Activated naive CD8-positive, alpha-beta T cell treated with anti-CD3 and anti-CD28 coated beads for 36 hours (primary cell): ENCODE data around the gene ZNF296. TPM values are rescaled to one million over a fixed set of nuclear protein-coding genes. Genes with fewer than 3 reads are reported as not detected.

Experiments used
- DNase-seq: peaks from one replicate; pipeline ENCODE4 v3.0.0; 2021
- H3K27ac Mint-ChIP-seq: one replicate; pipeline ENCODE4 v1.8.0; 2022; ENCODE audit warnings: mild to moderate bottlenecking, moderate library complexity, mixed read lengths
- H3K27me3 Mint-ChIP-seq: one replicate; pipeline ENCODE4 v1.8.0; 2022; ENCODE audit warnings: mild to moderate bottlenecking, mixed read lengths
- H3K36me3 Mint-ChIP-seq: one replicate; pipeline ENCODE4 v1.8.0; 2021; ENCODE audit warnings: mild to moderate bottlenecking, mixed read lengths
- H3K4me1 Mint-ChIP-seq: one replicate; pipeline ENCODE4 v1.8.0; 2021; ENCODE audit warnings: mixed read lengths
- H3K4me3 Mint-ChIP-seq: one replicate; pipeline ENCODE4 v1.8.0; 2022; ENCODE audit warnings: mild to moderate bottlenecking, moderate library complexity, mixed read lengths
- H3K9me3 Mint-ChIP-seq: one replicate; pipeline ENCODE4 v1.8.0; 2022; ENCODE audit warnings: mixed read lengths
- total RNA-seq, 2 experiments: library from RNA; stranded (reverse); gene quantifications; one replicate each; pipeline ENCODE4 v1.2.3, GENCODE V29; 2021

Gene ZNF296
- total RNA-seq, 2 experiments from 2014 or later: 5.4 to 6.3 TPM

GRCh38 chr19:45040059-45040771 lies 36.1 kb downstream of the ZNF296 start:
- no peaks in the 10 kb centered on the region for H3K27me3 Mint-ChIP-seq
- H3K4me1 Mint-ChIP-seq: peaks cover 28% of the 10 kb centered on the region
- no peak for DNase-seq
- H3K36me3 Mint-ChIP-seq: peaks cover 29% of the 10 kb centered on the region
- H3K9me3 Mint-ChIP-seq: no peaks in the 10 kb centered on the region
- peak overlapping the region; percentile 94 for H3K4me3 Mint-ChIP-seq
- peak overlapping the region; percentile 40 for H3K27ac Mint-ChIP-seq

GRCh38 chr19:45038931-45039893 lies 37.1 kb downstream of the ZNF296 start, which contains the start of gene CLASRP:
Gene CLASRP (plus strand): TSS chr19:45039045. CDS start chr19:45040213, 1,168 bp downstream.
- H3K4me3 Mint-ChIP-seq: peak within 1 kb of the TSS; percentile 94
- H3K36me3 Mint-ChIP-seq: peaks cover 39% of the 10 kb centered on the region
- H3K27ac Mint-ChIP-seq: peak within 1 kb of the TSS; percentile 93
- H3K27me3 Mint-ChIP-seq: no peaks in the 10 kb centered on the region
- H3K4me1 Mint-ChIP-seq: peaks cover 28% of the 10 kb centered on the region
- no peaks in the 10 kb centered on the region for H3K9me3 Mint-ChIP-seq
- peak; percentile 91 for DNase-seq

GRCh38 chr19:45037393-45038169 lies 38.7 kb downstream of the ZNF296 start:
- Mint-ChIP-seq H3K4me1 (peaks cover 28% of the 10 kb centered on the region), H3K36me3 (peaks cover 46% of the 10 kb centered on the region), H3K9me3 (no peaks in the 10 kb centered on the region), H3K4me3 (peak overlapping the region; percentile 29), H3K27me3 (no peaks in the 10 kb centered on the region), H3K27ac (peak overlapping the region; percentile 16)
- DNase-seq: no peak

- no peak overlapping the region for H3K4me3 Mint-ChIP-seq
- H3K27me3 Mint-ChIP-seq: no peaks in the 10 kb centered on the region
- peaks cover 17% of the 10 kb centered on the region for H3K4me1 Mint-ChIP-seq
- no peak overlapping the region for H3K27ac Mint-ChIP-seq
- H3K36me3 Mint-ChIP-seq: peaks cover 41% of the 10 kb centered on the region
- DNase-seq: no peak
- no peaks in the 10 kb centered on the region for H3K9me3 Mint-ChIP-seq
These were observed 40.5 kb downstream of the ZNF296 start for GRCh38 chr19:45035755-45036154.

GRCh38 chr19:45032421-45032820 lies 43.9 kb downstream of the ZNF296 start:
- no peak for DNase-seq
- Mint-ChIP-seq H3K9me3 (no peaks in the 10 kb centered on the region), H3K27ac (no peak overlapping the region), H3K27me3 (no peaks in the 10 kb centered on the region), H3K4me3 (no peak overlapping the region), H3K4me1 (no peaks in the 10 kb centered on the region), H3K36me3 (peaks cover 39% of the 10 kb centered on the region)

GRCh38 chr19:45030825-45031224 lies 45.5 kb downstream of the ZNF296 start:
- H3K4me3 Mint-ChIP-seq: no peak overlapping the region
- peaks cover 40% of the 10 kb centered on the region for H3K36me3 Mint-ChIP-seq
- no peaks in the 10 kb centered on the region for H3K4me1 Mint-ChIP-seq
- DNase-seq: no peak
- H3K27me3 Mint-ChIP-seq: no peaks in the 10 kb centered on the region
- no peak overlapping the region for H3K27ac Mint-ChIP-seq
- no peaks in the 10 kb centered on the region for H3K9me3 Mint-ChIP-seq

GRCh38 chr19:45027371-45027770 lies 48.9 kb downstream of the ZNF296 start:
- Mint-ChIP-seq H3K4me1 (no peaks in the 10 kb centered on the region), H3K4me3 (no peak overlapping the region), H3K27ac (no peak overlapping the region), H3K9me3 (no peaks in the 10 kb centered on the region), H3K27me3 (no peaks in the 10 kb centered on the region), H3K36me3 (peaks cover 31% of the 10 kb centered on the region)
- DNase-seq: no peak

- H3K4me3 Mint-ChIP-seq: no peak overlapping the region
- no peaks in the 10 kb centered on the region for H3K9me3 Mint-ChIP-seq
- H3K4me1 Mint-ChIP-seq: no peaks in the 10 kb centered on the region
- H3K27me3 Mint-ChIP-seq: no peaks in the 10 kb centered on the region
- H3K36me3 Mint-ChIP-seq: peaks cover 25% of the 10 kb centered on the region
- H3K27ac Mint-ChIP-seq: no peak overlapping the region
- DNase-seq: no peak
These were observed 51.0 kb downstream of the ZNF296 start for GRCh38 chr19:45025264-45025663.

- H3K4me1 Mint-ChIP-seq: no peaks in the 10 kb centered on the region
- H3K4me3 Mint-ChIP-seq: no peak overlapping the region
- H3K27ac Mint-ChIP-seq: no peak overlapping the region
- no peaks in the 10 kb centered on the region for H3K9me3 Mint-ChIP-seq
- peaks cover 23% of the 10 kb centered on the region for H3K36me3 Mint-ChIP-seq
- H3K27me3 Mint-ChIP-seq: no peaks in the 10 kb centered on the region
- DNase-seq: no peak
These were observed 53.2 kb downstream of the ZNF296 start for GRCh38 chr19:45023048-45023447.

- no peak overlapping the region for H3K4me3 Mint-ChIP-seq
- no peak overlapping the region for H3K27ac Mint-ChIP-seq
- H3K27me3 Mint-ChIP-seq: no peaks in the 10 kb centered on the region
- peaks cover 22% of the 10 kb centered on the region for H3K36me3 Mint-ChIP-seq
- no peaks in the 10 kb centered on the region for H3K9me3 Mint-ChIP-seq
- H3K4me1 Mint-ChIP-seq: no peaks in the 10 kb centered on the region
- no peak for DNase-seq
These were observed 54.3 kb downstream of the ZNF296 start for GRCh38 chr19:45021971-45022370.

Other genes starting within 250 kb of the ZNF296 start
- gene NECTIN2, start 230.2 kb downstream of the ZNF296 start, total RNA-seq: under 1 TPM; 0.43 to 0.60 TPM
- gene TOMM40, start 185.2 kb downstream of the ZNF296 start, total RNA-seq: 100 to 1,000 TPM; 235 to 236 TPM
- under 1 TPM; 0.46 to 0.62 TPM for gene APOE, start 170.7 kb downstream of the ZNF296 start, total RNA-seq
- 1 to 10 TPM; 1.5 to 3.0 TPM for gene APOC1, start 161.9 kb downstream of the ZNF296 start, total RNA-seq
- gene APOC4, start 134.2 kb downstream of the ZNF296 start, total RNA-seq: not detected
- not detected for gene APOC2, start 130.4 kb downstream of the ZNF296 start, total RNA-seq
- 10 to 100 TPM; 54.2 to 57.2 TPM for gene CLPTM1, start 121.1 kb downstream of the ZNF296 start, total RNA-seq
- gene RELB, start 75.0 kb downstream of the ZNF296 start, total RNA-seq: 10 to 100 TPM; 45.5 to 45.8 TPM
- gene CLASRP, start 37.4 kb downstream of the ZNF296 start, total RNA-seq: 10 to 100 TPM; 89.9 to 94.2 TPM
- 10 to 100 TPM; 53.6 to 58.2 TPM for gene GEMIN7, start 2.8 kb upstream of the ZNF296 start, total RNA-seq
- gene PPP1R37, start 16.7 kb upstream of the ZNF296 start, total RNA-seq: 10 to 100 TPM; 13.3 to 15.3 TPM
- under 1 TPM in 1 of 2 experiments, not detected in 1; 0.24 TPM for gene NKPD1, start 84.5 kb upstream of the ZNF296 start, total RNA-seq
- 10 to 100 TPM; 19.8 to 22.9 TPM for gene TRAPPC6A, start 101.8 kb upstream of the ZNF296 start, total RNA-seq
- 10 to 100 TPM; 10.5 to 13.3 TPM for gene BLOC1S3, start 102.3 kb upstream of the ZNF296 start, total RNA-seq
- not detected for gene EXOC3L2, start 168.9 kb upstream of the ZNF296 start, total RNA-seq
- 10 to 100 TPM; 12.6 to 14.9 TPM for gene MARK4, start 174.8 kb upstream of the ZNF296 start, total RNA-seq
- gene CKM, start 246.4 kb upstream of the ZNF296 start, total RNA-seq: not detected